ENCODE results near the gene AURKB. TPM values are rescaled to one million over a fixed set of nuclear protein-coding genes. Genes with fewer than 3 reads are reported as not detected.
A peak's percentile ranks its signal among the peaks of the same experiment; 100 is the strongest.

Gene AURKB
- total and polyA plus RNA-seq, 9 donors = 13.5 to 26.4 (median 22.8) TPM

DNA sequence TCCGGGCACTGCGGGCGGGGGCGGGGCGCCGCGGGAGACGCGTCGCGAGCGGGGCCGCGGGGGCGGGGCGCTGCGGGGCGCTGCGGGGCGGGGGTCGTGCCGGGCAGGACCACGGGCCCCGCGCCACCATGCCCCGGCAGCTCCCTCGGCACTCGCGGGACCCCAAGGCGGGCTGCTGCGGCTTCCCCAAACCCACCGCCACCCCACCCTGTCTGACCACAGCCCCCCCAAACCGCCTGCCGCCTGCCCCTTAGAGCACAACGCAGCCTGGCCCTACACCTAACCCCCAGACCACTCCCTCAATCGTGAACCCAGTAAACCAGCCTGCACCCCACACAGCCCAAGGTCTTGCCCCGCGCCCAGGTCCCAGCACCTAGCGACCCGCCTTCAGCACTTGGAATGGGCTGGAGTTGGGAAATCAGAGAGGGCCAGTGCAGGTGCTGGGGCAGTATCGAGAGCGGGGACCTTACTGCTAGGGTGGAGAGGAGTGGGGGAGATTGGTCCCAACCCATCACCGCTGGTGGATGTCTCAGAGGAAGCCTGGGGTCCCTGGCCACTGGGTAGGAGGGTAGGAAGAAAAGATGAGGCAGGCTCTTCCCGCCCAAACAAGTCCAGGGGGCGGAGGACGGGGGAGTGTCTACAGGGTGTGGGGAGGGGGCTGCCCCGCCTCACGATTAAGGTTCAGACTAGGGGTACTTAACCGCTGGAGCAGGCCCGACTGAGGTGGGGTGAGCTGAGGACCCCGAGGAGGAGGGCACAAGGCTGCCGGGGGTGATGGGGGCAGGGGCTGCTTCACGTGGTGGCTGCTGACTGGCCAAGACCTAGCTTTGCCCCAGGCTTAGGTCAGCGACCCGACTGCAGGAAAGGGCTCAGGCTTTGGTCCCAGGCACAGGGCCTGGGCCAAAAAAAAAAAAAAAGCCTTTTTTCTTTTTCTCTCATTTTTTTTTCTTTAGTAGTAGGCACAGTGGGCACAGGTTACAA, 47.1 kb downstream of the AURKB start:
- Histone ChIP-seq H3K27ac (ENCODE audit: low read length) (peak overlapping the region; percentile 96), H3K27me3 (ENCODE audit: control insufficient read depth, insufficient read depth, low read length) (no peaks in the 10 kb centered on the region), H3K4me1 (ENCODE audit: control insufficient read depth, insufficient read depth, low read length) (peaks cover 43% of the 10 kb centered on the region), H3K36me3 (ENCODE audit: control insufficient read depth, insufficient read depth, low read length) (peaks cover 30% of the 10 kb centered on the region), H3K9me3 (replicated peaks; ENCODE audit: control insufficient read depth, low read depth, low read length) (no peaks in the 10 kb centered on the region), H3K4me3 (ENCODE audit: low read length) (peak overlapping the region; percentile 83)
- WGBS (ENCODE audit: insufficient coverage) = under 1% methylated on average over 47 of the region's 55 CpGs
- peak; percentile 59 for DNase-seq

DNA sequence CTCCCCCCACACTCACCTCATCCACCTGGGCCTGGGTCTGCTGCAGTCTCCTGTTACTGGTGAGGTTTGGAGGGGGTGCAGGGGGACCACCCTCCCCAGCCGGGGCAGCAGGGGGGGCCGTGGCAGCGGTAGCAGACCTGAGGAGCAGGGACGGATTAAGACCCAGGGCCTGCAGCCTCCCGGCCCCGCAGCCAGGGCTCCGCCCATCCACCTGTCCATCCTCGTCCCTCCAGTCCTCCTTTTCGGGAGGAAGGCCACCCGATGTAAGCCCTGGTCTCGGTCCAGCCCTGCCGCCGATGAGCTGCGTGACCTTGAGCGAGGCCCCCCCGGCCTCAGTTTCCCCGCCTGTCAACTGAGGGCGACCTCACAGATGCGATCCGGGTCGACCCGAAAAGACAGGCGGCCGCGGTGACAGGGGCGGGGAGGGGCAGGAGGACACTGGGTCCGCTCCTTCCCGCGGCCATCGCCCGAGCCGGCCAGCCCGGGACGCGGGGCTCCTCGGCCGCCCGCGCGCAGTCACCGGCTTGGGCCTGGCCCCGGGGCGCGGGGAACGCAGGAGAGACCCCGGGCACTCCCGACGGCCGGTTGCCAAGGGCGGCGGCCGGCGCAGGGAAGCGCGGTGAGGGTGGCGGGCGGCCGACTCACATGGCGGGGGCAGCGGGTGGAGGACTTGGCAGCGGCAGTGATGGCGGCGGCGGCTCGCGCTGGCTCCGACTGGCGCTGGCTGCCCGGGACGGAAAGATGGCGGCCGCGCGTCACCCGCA, 48.0 kb downstream of the AURKB start, which contains the start of gene VAMP2:
TSS of gene VAMP2 (minus strand) at position 716 of the 764 bp plus-strand sequence. CDS start at position 647, 69 bp downstream.
- peaks cover 44% of the 10 kb centered on the region for H3K4me1 ChIP-seq (ENCODE audit: control insufficient read depth, insufficient read depth, low read length)
- WGBS (ENCODE audit: insufficient coverage) = under 1% methylated on average over 75 of the region's 75 CpGs

DNA sequence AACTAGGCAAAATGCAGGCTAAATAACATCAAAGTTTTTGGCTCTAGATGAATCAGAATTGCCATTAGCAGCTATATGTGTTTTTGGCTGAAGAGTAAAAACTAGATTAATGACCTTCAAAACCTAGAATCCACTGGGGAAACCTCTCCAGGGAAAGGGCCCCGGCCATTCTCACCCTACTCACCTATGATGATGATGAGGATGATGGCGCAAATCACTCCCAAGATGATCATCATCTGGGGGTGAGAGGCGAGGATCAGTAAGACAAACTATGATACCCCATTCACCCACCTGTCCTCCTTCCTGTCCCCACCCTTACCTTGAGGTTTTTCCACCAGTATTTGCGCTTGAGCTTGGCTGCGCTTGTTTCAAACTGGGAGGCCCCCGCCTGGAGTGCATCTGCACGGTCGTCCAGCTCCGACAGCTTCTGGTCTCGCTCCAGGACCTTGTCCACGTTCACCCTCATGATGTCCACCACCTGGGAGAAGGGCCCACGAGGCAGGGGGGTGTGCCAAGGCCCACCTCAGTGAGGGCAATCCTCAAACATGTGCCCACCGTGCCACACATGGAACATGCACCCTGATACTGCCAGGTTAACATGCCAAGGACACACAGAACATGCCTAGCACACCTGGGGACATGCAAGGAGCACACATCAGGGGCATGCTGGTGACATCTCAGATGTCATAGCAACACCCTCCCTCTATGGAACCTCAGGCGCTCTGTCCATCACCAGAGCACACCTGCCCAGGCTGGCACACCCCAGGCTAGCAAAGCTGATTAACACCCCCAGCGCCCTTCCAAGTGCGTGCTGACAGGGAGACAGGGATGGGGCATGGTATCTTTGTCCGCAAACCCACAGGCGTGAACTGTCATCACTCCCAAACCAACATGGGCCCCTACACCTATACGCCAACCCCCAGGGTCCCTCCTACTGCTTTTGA, 48.8 kb downstream of the AURKB start:
- Histone ChIP-seq H3K4me3 (ENCODE audit: low read length) (peak overlapping the region; percentile 96), H3K9me3 (replicated peaks; ENCODE audit: control insufficient read depth, low read depth, low read length) (no peaks in the 10 kb centered on the region), H3K36me3 (ENCODE audit: control insufficient read depth, insufficient read depth, low read length) (peaks cover 30% of the 10 kb centered on the region), H3K27ac (ENCODE audit: low read length) (peak overlapping the region; percentile 97), H3K27me3 (ENCODE audit: control insufficient read depth, insufficient read depth, low read length) (no peaks in the 10 kb centered on the region), H3K4me1 (ENCODE audit: control insufficient read depth, insufficient read depth, low read length) (peaks cover 51% of the 10 kb centered on the region)
- peak; percentile 27 for DNase-seq
- 58% methylated on average over 12 of the region's 19 CpGs for WGBS (ENCODE audit: insufficient coverage)

More for the DNA sequence above, 48.0 kb downstream of the AURKB start, which contains the start of gene VAMP2:
- no peaks in the 10 kb centered on the region for H3K27me3 ChIP-seq (ENCODE audit: control insufficient read depth, insufficient read depth, low read length)
- peak within 1 kb of the TSS; percentile 97 for H3K27ac ChIP-seq (ENCODE audit: low read length)
- H3K36me3 ChIP-seq (ENCODE audit: control insufficient read depth, insufficient read depth, low read length) = peaks cover 30% of the 10 kb centered on the region
- H3K9me3 ChIP-seq (replicated peaks; ENCODE audit: control insufficient read depth, low read depth, low read length) = no peaks in the 10 kb centered on the region
- H3K4me3 ChIP-seq (ENCODE audit: low read length) = peak within 1 kb of the TSS; percentile 96
- DNase-seq = peak; percentile 92

DNA sequence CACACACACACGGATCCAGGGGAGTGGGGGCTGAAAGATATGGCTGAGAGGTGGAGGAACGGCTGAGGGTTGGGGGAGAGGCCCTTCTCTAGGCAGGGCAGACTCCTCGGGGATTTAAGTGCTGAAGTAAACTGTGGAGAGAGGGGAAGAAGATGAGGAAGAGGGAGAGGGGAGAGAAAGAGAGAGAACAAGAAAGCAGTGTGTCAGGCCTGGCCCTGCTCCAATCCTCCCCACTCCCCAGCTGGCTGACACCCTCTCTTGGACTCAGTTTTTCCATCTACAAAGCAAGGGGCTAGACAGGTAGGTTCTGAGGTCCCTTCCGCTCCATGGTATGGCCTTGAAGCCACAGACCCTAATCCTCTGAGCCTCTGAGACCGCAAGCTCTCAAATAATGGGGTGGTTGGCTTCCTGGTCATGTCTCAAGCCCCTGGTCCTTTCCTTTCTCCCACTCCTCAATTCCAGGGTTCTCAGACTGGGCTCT, 49.6 kb downstream of the AURKB start:
- H3K9me3 ChIP-seq (replicated peaks; ENCODE audit: control insufficient read depth, low read depth, low read length) = no peaks in the 10 kb centered on the region
- H3K4me3 ChIP-seq (ENCODE audit: low read length) = no peak overlapping the region
- 40% methylated on average over 4 of the region's 5 CpGs for WGBS (ENCODE audit: insufficient coverage)
- peaks cover 30% of the 10 kb centered on the region for H3K36me3 ChIP-seq (ENCODE audit: control insufficient read depth, insufficient read depth, low read length)
- DNase-seq = peak; percentile 30
- no peaks in the 10 kb centered on the region for H3K27me3 ChIP-seq (ENCODE audit: control insufficient read depth, insufficient read depth, low read length)
- peaks cover 52% of the 10 kb centered on the region for H3K4me1 ChIP-seq (ENCODE audit: control insufficient read depth, insufficient read depth, low read length)
- H3K27ac ChIP-seq (ENCODE audit: low read length) = peak overlapping the region; percentile 97

DNA sequence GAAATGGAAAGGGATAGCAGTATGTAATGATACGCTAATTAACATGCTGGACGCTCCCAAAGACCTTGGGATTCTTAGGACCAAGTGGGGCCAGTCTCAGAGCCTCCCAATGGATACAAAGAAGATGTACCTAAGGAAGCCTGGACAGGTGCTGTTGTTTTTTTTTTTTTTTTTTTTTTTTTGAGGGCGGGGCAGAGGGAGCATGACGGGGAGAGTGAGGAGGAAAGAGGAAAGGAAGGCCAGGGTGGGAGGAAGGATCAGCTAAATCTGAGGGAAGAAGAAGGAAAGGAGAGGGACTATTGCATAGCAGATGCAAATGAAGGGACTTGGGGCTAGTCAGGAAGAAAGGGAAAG, 50.2 kb downstream of the AURKB start:
- Histone ChIP-seq H3K9me3 (replicated peaks; ENCODE audit: control insufficient read depth, low read depth, low read length) (no peaks in the 10 kb centered on the region), H3K4me3 (ENCODE audit: low read length) (no peak overlapping the region), H3K36me3 (ENCODE audit: control insufficient read depth, insufficient read depth, low read length) (peaks cover 30% of the 10 kb centered on the region), H3K27me3 (ENCODE audit: control insufficient read depth, insufficient read depth, low read length) (no peaks in the 10 kb centered on the region), H3K4me1 (ENCODE audit: control insufficient read depth, insufficient read depth, low read length) (peaks cover 58% of the 10 kb centered on the region), H3K27ac (ENCODE audit: low read length) (peak overlapping the region; percentile 97)
- 68% methylated on average over 4 of the region's 4 CpGs for WGBS (ENCODE audit: insufficient coverage)
- DNase-seq = no peak

DNA sequence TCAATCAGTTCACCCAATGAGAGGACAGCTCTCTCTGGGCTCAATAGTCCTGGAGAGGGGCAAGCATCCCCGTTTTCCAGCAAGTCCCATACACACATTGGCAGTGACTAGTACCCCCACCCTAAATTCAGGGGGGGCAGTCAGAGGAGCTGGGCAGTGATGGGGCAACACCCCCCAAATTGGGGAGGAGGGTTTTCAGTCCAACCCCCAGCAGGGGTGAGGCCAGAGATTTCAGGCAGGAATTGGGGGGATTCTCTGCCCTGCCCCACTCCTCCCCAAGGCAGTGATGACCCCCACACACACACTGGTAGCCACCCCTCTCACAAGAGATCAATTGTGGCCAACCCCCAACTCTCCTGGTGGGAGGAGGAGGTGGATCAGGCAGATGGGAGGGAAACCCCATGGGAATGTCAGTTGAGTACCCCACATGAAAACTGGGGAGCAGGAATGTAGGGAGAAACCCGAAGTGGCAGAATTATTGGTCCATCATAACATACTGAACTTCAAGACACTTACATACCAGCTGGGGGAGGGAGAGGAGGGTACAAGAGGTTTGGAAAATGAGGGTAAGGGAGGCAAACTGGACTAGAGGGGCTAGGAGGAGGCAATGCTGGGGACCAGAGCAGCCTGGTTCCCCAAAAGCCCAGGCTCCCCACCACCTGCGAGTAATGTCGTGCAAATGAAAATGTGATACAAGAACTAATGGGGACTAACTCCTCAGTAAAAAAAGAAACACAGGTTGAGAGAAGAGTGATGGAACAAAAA, 50.7 kb downstream of the AURKB start:
- Histone ChIP-seq H3K36me3 (ENCODE audit: control insufficient read depth, insufficient read depth, low read length) (peaks cover 30% of the 10 kb centered on the region), H3K9me3 (replicated peaks; ENCODE audit: control insufficient read depth, low read depth, low read length) (no peaks in the 10 kb centered on the region), H3K27ac (ENCODE audit: low read length) (no peak overlapping the region), H3K4me3 (ENCODE audit: low read length) (no peak overlapping the region), H3K27me3 (ENCODE audit: control insufficient read depth, insufficient read depth, low read length) (no peaks in the 10 kb centered on the region), H3K4me1 (ENCODE audit: control insufficient read depth, insufficient read depth, low read length) (peaks cover 58% of the 10 kb centered on the region)
- WGBS (ENCODE audit: insufficient coverage) = no CpG with 5 or more reads among the region's 4 CpGs
- peak; percentile 28 for DNase-seq

DNA sequence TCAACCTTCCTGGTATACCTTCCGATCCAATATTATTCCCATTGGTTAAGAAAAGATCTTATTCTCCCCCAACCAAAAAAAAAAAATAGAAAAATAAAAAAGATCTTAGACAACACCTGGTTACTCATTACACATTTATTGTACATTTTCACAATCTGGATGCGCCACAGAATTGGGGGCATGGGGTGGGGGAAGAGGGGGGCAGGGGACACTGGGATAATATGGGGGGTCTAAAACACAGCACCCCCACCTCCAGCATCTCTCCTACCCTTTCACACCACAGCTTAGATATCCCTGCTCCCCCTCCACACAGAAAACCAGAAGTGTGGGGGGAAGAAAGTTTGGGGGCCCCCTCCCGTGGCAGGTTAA, 51.4 kb downstream of the AURKB start:
- WGBS (ENCODE audit: insufficient coverage) = no CpG with 5 or more reads among the region's 3 CpGs
- peaks cover 55% of the 10 kb centered on the region for H3K4me1 ChIP-seq (ENCODE audit: control insufficient read depth, insufficient read depth, low read length)
- H3K4me3 ChIP-seq (ENCODE audit: low read length) = no peak overlapping the region

DNA sequence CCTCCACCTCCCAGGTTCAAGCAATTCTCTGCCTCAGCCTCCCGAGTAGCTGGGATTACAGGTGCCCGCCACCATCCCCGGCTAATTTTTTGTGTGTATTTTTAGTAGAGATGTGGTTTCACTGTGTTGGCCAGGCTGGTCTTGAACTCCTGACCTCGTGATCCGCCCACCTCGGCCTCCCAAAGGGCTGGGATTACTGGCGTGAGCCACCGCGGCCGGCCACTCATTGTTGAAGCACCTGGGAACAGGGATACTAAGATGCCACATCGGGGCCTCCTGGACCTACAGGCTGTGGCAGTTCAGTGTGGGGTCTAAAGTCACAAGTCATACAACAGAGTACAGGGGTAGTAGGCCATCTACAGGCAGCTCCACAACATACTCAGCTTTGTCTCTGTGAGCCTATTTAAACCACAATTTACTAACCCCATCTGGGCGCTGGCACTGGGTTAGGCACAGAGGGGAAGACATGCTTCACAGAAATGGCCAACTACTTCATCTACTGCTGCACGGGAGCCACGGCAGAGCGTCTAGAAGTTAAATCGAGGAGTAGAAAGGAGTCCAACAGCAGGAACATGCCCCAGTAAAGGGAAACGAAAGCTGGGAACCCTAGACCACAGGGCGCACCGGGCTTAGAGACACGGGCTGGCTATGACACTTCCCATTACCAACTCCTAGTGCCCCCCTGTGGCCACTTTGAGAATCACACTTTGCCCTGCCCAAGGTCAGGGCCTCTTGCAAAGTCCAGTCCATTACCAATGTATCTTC, 51.9 kb downstream of the AURKB start:
- WGBS (ENCODE audit: insufficient coverage) = 30% methylated on average over 14 of the region's 20 CpGs
- no peaks in the 10 kb centered on the region for H3K27me3 ChIP-seq (ENCODE audit: control insufficient read depth, insufficient read depth, low read length)
- peaks cover 55% of the 10 kb centered on the region for H3K4me1 ChIP-seq (ENCODE audit: control insufficient read depth, insufficient read depth, low read length)
- H3K27ac ChIP-seq (ENCODE audit: low read length) = peak overlapping the region; percentile 92
- peaks cover 30% of the 10 kb centered on the region for H3K36me3 ChIP-seq (ENCODE audit: control insufficient read depth, insufficient read depth, low read length)
- no peaks in the 10 kb centered on the region for H3K9me3 ChIP-seq (replicated peaks; ENCODE audit: control insufficient read depth, low read depth, low read length)
- peak; percentile 93 for DNase-seq
- H3K4me3 ChIP-seq (ENCODE audit: low read length) = no peak overlapping the region

More for the DNA sequence above, 51.4 kb downstream of the AURKB start:
- Histone ChIP-seq H3K9me3 (replicated peaks; ENCODE audit: control insufficient read depth, low read depth, low read length) (no peaks in the 10 kb centered on the region), H3K36me3 (ENCODE audit: control insufficient read depth, insufficient read depth, low read length) (peaks cover 30% of the 10 kb centered on the region), H3K27me3 (ENCODE audit: control insufficient read depth, insufficient read depth, low read length) (no peaks in the 10 kb centered on the region), H3K27ac (ENCODE audit: low read length) (no peak overlapping the region)
- DNase-seq = no peak
